SK-N-SH (cell line): ENCODE data around the gene HIBADH. TPM values are rescaled to one million over a fixed set of nuclear protein-coding genes. Genes with fewer than 3 reads are reported as not detected.

ENCODE experiments used
- CTCF ChIA-PET: fragments of 300-600, 350-600 bp; formaldehyde crosslinking; extraction: SDS; loops from one replicate; lab custom pipeline; 2021; lab: Yijun Ruan, JAX
- POLR2A ChIA-PET: fragments of 350-600 bp; sonication (Branson Sonifier 250); formaldehyde crosslinking; extraction: SDS; loops from one replicate; lab custom pipeline; 2020; ENCODE audit warnings: antibody characterized with exemption, inconsistent platforms; lab: Yijun Ruan, JAX
- DNase-seq: peaks from one replicate; pipeline ENCODE4 v3.0.0; 2012
- H2AFZ ChIP-seq: fragments of 200-600 bp; sonication (generic); 2 replicates; pipeline ENCODE4 v1.8.1; 2016; ENCODE audit warnings: antibody characterized with exemption, mild to moderate bottlenecking, low read depth
- H3F3A ChIP-seq: fragments of 200-600 bp; sonication (generic); replicated peaks from 2 replicates; pipeline ENCODE3; 2016; ENCODE audit warnings: antibody characterized with exemption, mild to moderate bottlenecking; ENCODE audit not compliant: insufficient read depth
- H3K27ac ChIP-seq, 2 experiments: fragments of 200-500 bp in 1 of 2; fragments of 200-600 bp in 1 of 2; sonication (Bioruptor generic) in 1 of 2; sonication (generic), shearing (Covaris generic) in 1 of 2; 2 replicates each; pipeline versions ENCODE4 v1.5.1 to v1.6.1; 2014 to 2016; ENCODE audit warnings: low read depth in 2 of 2, inconsistent platforms in 1 of 2, low read length in 1 of 2, mild to moderate bottlenecking in 1 of 2, mixed read lengths in 1 of 2
- H3K27me3 ChIP-seq: fragments of 200-600 bp; sonication (generic), shearing (Covaris generic); 2 replicates; pipeline ENCODE4 v1.6.1; 2016; ENCODE audit warnings: mixed run types; ENCODE audit not compliant: insufficient read depth
- H3K36me3 ChIP-seq, 2 experiments: fragments of 200-500 bp in 1 of 2; fragments of 200-600 bp in 1 of 2; sonication (Bioruptor generic) in 1 of 2; sonication (generic) in 1 of 2; replicated peaks in 1 of 2; 2 replicates each; pipeline versions ENCODE3 to v1.5.1; 2014 to 2016; ENCODE audit warnings: low read length in 1 of 2, mild to moderate bottlenecking in 1 of 2; ENCODE audit not compliant: insufficient read depth in 2 of 2, control insufficient read depth in 1 of 2
- H3K4me1 ChIP-seq, 2 experiments: fragments of 200-500 bp in 1 of 2; fragments of 200-600 bp in 1 of 2; sonication (Bioruptor generic) in 1 of 2; sonication (generic), shearing (Covaris generic) in 1 of 2; 2 replicates each; pipeline versions ENCODE4 v1.5.1 to v1.6.1; 2014 to 2016; ENCODE audit warnings: low read depth in 1 of 2, low read length in 1 of 2, mixed run types in 1 of 2; ENCODE audit not compliant: insufficient read depth in 2 of 2, control insufficient read depth in 1 of 2
- H3K4me2 ChIP-seq: fragments of 200-600 bp; sonication (generic), shearing (Covaris generic); 2 replicates; pipeline ENCODE4 v1.6.1; 2017; ENCODE audit warnings: mixed run types
- H3K4me3 ChIP-seq, 2 experiments: fragments of 200-500 bp in 1 of 2; fragments of 200-600 bp in 1 of 2; sonication (Bioruptor generic) in 1 of 2; sonication (generic), shearing (Covaris generic) in 1 of 2; 2 replicates each; pipeline versions ENCODE4 v1.5.1 to v1.8.1; 2014 to 2016; ENCODE audit warnings: low read depth in 2 of 2, inconsistent platforms in 1 of 2, low read length in 1 of 2, mild to moderate bottlenecking in 1 of 2, mixed read lengths in 1 of 2, moderate library complexity in 1 of 2
- H3K79me2 ChIP-seq: fragments of 200-600 bp; sonication (generic); 2 replicates; pipeline ENCODE4 v1.8.1; 2017; ENCODE audit warnings: mild to moderate bottlenecking; ENCODE audit not compliant: insufficient read depth
- H3K9ac ChIP-seq: fragments of 200-600 bp; sonication (generic); 2 replicates; pipeline ENCODE4 v1.6.1; 2017; ENCODE audit warnings: mixed run types
- H3K9me2 ChIP-seq: fragments of 200-600 bp; sonication (generic); 2 replicates; pipeline ENCODE4 v1.6.1; 2017; ENCODE audit warnings: mixed run types
- H3K9me3 ChIP-seq: fragments of 200-600 bp; sonication (generic); 2 replicates; pipeline ENCODE4 v1.6.1; 2017; ENCODE audit warnings: mixed run types, mild to moderate bottlenecking, moderate library complexity
- H4K20me1 ChIP-seq: fragments of 200-600 bp; sonication (generic); 2 replicates; pipeline ENCODE4 v1.6.1; 2017; ENCODE audit warnings: mild to moderate bottlenecking, mixed run types; ENCODE audit not compliant: insufficient read depth
- CHD2 ChIP-seq: fragments of 150-350 bp; IDR thresholded peaks from 2 replicates; pipeline ENCODE4 v1.6.1; 2018; ENCODE audit warnings: low read length; ENCODE audit not compliant: partially characterized antibody
- ELF1 ChIP-seq: IDR thresholded peaks from 2 replicates; pipeline ENCODE4 v1.4.0; 2012
- EZH2phosphoT487 ChIP-seq: fragments of 200-600 bp; sonication (generic); IDR thresholded peaks from 2 replicates; pipeline ENCODE4 v1.6.1; 2017; ENCODE audit warnings: low read depth, mixed run types, mild to moderate bottlenecking, antibody characterized with exemption, moderate library complexity, borderline replicate concordance
- FOSL2 ChIP-seq: IDR thresholded peaks from 2 replicates; pipeline ENCODE4 v1.4.0; 2012; ENCODE audit warnings: low read depth, mild to moderate bottlenecking, moderate library complexity, borderline replicate concordance
- FOXJ3 ChIP-seq: sonication (generic); formaldehyde crosslinking; IDR thresholded peaks from 2 replicates; pipeline ENCODE4 v1.5.1; 2020; ENCODE audit warnings: mild to moderate bottlenecking, missing genetic modification reagents
- FOXM1 ChIP-seq: IDR thresholded peaks from 2 replicates; pipeline ENCODE4 v1.4.0; 2012; ENCODE audit warnings: low read depth, mild to moderate bottlenecking
- GATA2 ChIP-seq: sonication (generic); formaldehyde crosslinking; IDR thresholded peaks from 2 replicates; pipeline ENCODE4 v1.5.0; 2020; ENCODE audit warnings: mild to moderate bottlenecking, missing genetic modification reagents
- IRF3 ChIP-seq: fragments of 150-350 bp; IDR thresholded peaks from 2 replicates; pipeline ENCODE4 v1.6.1; 2016; ENCODE audit warnings: mild to moderate bottlenecking, low read depth, low read length
- JUND ChIP-seq: IDR thresholded peaks from 2 replicates; pipeline ENCODE4 v1.4.0; 2012
- RCOR1 ChIP-seq: fragments of 150-350 bp; IDR thresholded peaks from 2 replicates; pipeline ENCODE4 v1.6.1; 2017; ENCODE audit warnings: antibody characterized with exemption, low read length
- RFX5 ChIP-seq: IDR thresholded peaks from 2 replicates; pipeline ENCODE4 v1.6.1; 2012; ENCODE audit warnings: mild to moderate bottlenecking, improper control_type of control experiment, low read length
- SIN3A ChIP-seq: IDR thresholded peaks from 2 replicates; pipeline ENCODE4 v1.6.1; 2012; ENCODE audit warnings: low read depth, mild to moderate bottlenecking, low read length, moderate library complexity, borderline replicate concordance
- TAF1 ChIP-seq: IDR thresholded peaks from 2 replicates; pipeline ENCODE4 v1.6.1; 2012; ENCODE audit warnings: low read depth, mild to moderate bottlenecking, low read length, moderate library complexity, borderline replicate concordance
- TEAD4 ChIP-seq: IDR thresholded peaks from 2 replicates; pipeline ENCODE4 v1.4.0; 2012; ENCODE audit warnings: mild to moderate bottlenecking, borderline replicate concordance; ENCODE audit not compliant: insufficient read depth
- USF1 ChIP-seq: IDR thresholded peaks from 2 replicates; pipeline ENCODE4 v1.4.0; 2012; ENCODE audit warnings: low read depth, borderline replicate concordance
- USF2 ChIP-seq: fragments of 150-350 bp; IDR thresholded peaks from 2 replicates; pipeline ENCODE4 v1.6.1; 2017; ENCODE audit warnings: antibody characterized with exemption, low read length, low read depth, borderline replicate concordance
- WGBS: methylation state at CpG from one replicate; pipeline ENCODE4 v1.1.6; 2017; ENCODE audit warnings: low lambda C conversion rate; 5-methylcytosine and 5-hydroxymethylcytosine counted together
- polyA plus RNA-seq, 3 experiments: library from polyadenylated mRNA; depleted of rRNA; stranded (reverse); fragments of >200 nt; gene quantifications; 2 replicates each; pipeline ENCODE4 v1.2.3, GENCODE V29; 2012
- TF ChIP-seq, protein P1 (sequence below): fragments of 200-600 bp; sonication (generic); IDR thresholded peaks from 2 replicates; pipeline ENCODE4 v1.6.1; 2017; ENCODE audit warnings: antibody characterized with exemption, mild to moderate bottlenecking, moderate library complexity

Gene HIBADH
- polyA plus RNA-seq, 1 of the 3 experiments (the other 2 are of a cell fraction): 71.8 TPM

- Histone ChIP-seq H3K9me2 (no peaks in the 10 kb centered on the region), H3K4me1 (no peaks in the 10 kb centered on the region; a peak in 1 of 4 replicates), H3K9me3 (no peaks in the 10 kb centered on the region), H3F3A (no peaks in the 10 kb centered on the region), H3K36me3 (peaks cover 39 to 52% of the 10 kb centered on the region in 2 experiments), H2AFZ (no peak overlapping the region), H3K27me3 (no peaks in the 10 kb centered on the region), H3K4me3 (no peak overlapping the region), H3K27ac (no peak overlapping the region), H3K9ac (no peak overlapping the region)
- CTCF ChIA-PET: no interaction called here
- POLR2A ChIA-PET: no interaction called here
- no peak for DNase-seq
- WGBS: 79% methylated on average over 1 of the region's 1 CpG
- TF ChIP-seq RCOR1 (no peak), FOXJ3 (CRISPR knock-in tag) (no peak), SIN3A (no peak), USF1 (no peak), CHD2 (no peak), IRF3 (no peak), EZH2phosphoT487 (no peak), RFX5 (no peak), TAF1 (no peak), USF2 (no peak), GATA2 (CRISPR knock-in tag) (no peak), FOXM1 (no peak), ELF1 (no peak), TEAD4 (no peak), JUND (no peak), FOSL2 (no peak)
- TF ChIP-seq, protein P1, sequence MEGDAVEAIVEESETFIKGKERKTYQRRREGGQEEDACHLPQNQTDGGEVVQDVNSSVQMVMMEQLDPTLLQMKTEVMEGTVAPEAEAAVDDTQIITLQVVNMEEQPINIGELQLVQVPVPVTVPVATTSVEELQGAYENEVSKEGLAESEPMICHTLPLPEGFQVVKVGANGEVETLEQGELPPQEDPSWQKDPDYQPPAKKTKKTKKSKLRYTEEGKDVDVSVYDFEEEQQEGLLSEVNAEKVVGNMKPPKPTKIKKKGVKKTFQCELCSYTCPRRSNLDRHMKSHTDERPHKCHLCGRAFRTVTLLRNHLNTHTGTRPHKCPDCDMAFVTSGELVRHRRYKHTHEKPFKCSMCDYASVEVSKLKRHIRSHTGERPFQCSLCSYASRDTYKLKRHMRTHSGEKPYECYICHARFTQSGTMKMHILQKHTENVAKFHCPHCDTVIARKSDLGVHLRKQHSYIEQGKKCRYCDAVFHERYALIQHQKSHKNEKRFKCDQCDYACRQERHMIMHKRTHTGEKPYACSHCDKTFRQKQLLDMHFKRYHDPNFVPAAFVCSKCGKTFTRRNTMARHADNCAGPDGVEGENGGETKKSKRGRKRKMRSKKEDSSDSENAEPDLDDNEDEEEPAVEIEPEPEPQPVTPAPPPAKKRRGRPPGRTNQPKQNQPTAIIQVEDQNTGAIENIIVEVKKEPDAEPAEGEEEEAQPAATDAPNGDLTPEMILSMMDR: no peak
- TF ChIP-seq, all 33 proteins: peak for 0
- no peaks in the 10 kb centered on the region; the same call in 1 of the 2 replicates for H3K79me2 ChIP-seq
- no peaks in the 10 kb centered on the region for H4K20me1 ChIP-seq
- no peak overlapping the region for H3K4me2 ChIP-seq
Observed at GRCh38 chr7:27526611-27527347, 135.9 kb downstream of the HIBADH start.
